Measurements from ENCODE around the gene RELN. TPM values are rescaled to one million over a fixed set of nuclear protein-coding genes. Genes with fewer than 3 reads are reported as not detected.

RELN gene
- total and polyA plus RNA-seq, 9 of the 15 experiments (the other 6 are each of a cell fraction or from before 2014, with no cell fraction given), result 12.9 to 43.2 (median 18.1) TPM

DNA sequence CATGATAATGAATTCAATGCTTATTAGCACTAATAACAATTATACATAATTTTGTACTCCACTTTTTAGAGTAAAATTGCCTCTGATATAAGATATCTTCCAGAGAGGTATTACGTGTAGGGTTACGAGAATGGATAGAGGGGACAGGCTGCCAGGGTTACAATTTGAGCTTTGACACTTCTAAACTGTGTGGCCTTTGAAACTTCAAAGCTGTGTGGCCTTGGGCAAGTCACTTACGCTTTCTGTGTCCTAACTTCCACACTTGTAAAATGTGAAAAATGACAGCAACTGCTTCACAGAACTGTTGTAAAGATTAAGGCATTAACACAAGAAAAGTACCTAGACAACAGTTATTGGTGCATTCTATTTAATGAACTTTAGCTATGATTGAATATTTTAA is 283.9 kb downstream of the RELN start (continued):
- TF ChIP-seq, protein P1, sequence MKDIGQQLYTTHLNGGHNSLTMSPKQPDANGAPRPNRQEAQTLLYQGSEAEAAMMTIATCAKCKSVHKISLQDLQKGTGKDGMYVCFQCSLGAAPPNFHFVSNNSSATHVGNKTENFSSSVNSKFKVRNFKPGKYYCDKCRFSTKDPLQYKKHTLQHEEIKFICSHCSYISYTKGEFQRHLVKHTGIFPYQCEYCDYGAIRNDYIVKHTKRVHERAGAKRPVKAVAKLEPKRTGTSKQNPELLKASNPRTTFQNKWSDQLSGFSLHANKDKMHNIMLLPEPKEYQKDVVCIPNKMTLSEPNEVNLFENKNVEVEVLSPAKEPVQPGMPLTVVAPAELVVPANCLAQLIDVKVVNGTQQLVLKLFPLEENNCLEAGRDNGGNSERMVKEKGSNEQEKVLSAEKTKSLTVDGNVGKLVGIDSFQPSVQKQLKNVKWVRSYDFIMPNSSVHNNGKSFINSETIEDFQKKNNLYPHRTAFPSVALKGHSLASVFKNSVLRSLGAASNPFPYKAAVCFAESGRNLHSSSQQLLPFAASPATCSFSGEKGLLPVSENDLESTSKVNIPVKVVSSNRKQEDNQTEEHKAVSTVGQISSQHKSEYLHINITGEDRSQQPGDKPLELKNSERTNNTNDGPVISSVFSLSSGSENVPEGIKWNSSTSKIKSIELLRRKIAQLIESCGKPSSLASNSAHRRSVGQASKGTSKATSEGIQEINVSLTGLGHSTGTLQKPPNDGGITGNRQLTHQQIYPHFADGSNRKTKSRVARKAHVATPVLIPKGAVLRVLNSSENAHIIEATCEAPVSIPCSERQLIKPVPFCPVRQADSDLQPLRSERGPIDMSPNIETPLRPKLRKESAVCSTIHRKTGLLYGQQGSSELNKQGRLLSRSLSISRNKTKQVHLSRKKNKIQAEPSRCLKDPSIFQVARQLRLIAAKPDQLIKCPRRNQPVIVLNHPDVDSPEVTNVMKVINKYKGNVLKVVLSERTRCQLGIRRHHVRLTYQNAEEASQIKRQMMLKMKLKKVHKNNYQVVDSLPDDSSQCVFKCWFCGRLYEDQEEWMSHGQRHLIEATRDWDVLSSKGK (CRISPR knock-in tag; IDR thresholded peaks at IDR 0.05), result no peak
- TF ChIP-seq CHD1 (IDR thresholded peaks at IDR 0.05; ENCODE audit: low read length) (no peak), CBFA2T2 (conservative IDR thresholded peaks at IDR 0.05) (no peak), EGR1 (conservative IDR thresholded peaks at IDR 0.05) (no peak), DIDO1 (tag; IDR thresholded peaks at IDR 0.05; ENCODE audit: low read depth) (no peak), HEY1 (CRISPR knock-in tag; IDR thresholded peaks at IDR 0.05; ENCODE audit: borderline replicate concordance) (no peak)

- Histone ChIP-seq H3K36me3 (ENCODE audit: control insufficient read depth, insufficient read depth, low read length) (no peaks in the 10 kb centered on the region), H3K27ac (ENCODE audit: extremely low read depth, low read depth, low read length) (no peak overlapping the region), H3K4me2 (ENCODE audit: insufficient read depth, low read length) (no peak overlapping the region), H3K9me1 (ENCODE audit: control insufficient read depth, insufficient read depth, low read length) (no peaks in the 10 kb centered on the region), H2AFZ (ENCODE audit: low read depth, low read length) (no peak overlapping the region), H3K4me1 (replicated peaks in 1 of 2; ENCODE audit: control insufficient read depth in 2 of 2, insufficient read depth in 2 of 2, low read length in 2 of 2) (no peaks in the 10 kb centered on the region), H3K9ac (ENCODE audit: insufficient read depth in 1 of 2, low read depth in 2 of 2, low read length in 2 of 2) (no peak overlapping the region; a peak in 1 of 4 replicates), H3K4me3 (no peak overlapping the region), H4K20me1 (replicated peaks; ENCODE audit: control insufficient read depth, insufficient read depth, low read length) (no peaks in the 10 kb centered on the region), H3K79me2 (ENCODE audit: control insufficient read depth, insufficient read depth, low read length) (no peaks in the 10 kb centered on the region), H3K9me3 (replicated peaks; ENCODE audit: control insufficient read depth, insufficient read depth, low read depth, low read length) (no peaks in the 10 kb centered on the region), H3K27me3 (ENCODE audit: control insufficient read depth in 2 of 2, insufficient read depth in 2 of 2, low read length in 2 of 2) (no peaks in the 10 kb centered on the region)
- no peak for DNase-seq (ENCODE audit: extremely low read depth in 1 of 4, low spot score in 3 of 4)
- ATAC-seq, result no peak
- ChIA-PET POLR2A (no interaction called here), CTCF (ENCODE audit: low intra/inter-chr PET ratio) (no interaction called here)
- 20% methylated on average over 1 of the region's 1 CpG for WGBS (ENCODE audit: insufficient coverage, low coverage, missing lambda C conversion rate)
- FAIRE-seq, result no peak
- in situ Hi-C loops (cut with MboI) (no loop called here), intact Hi-C loops (cut with micrococcal nuclease) (no loop called here)
- TF ChIP-seq PML (IDR thresholded peaks at IDR 0.05; ENCODE audit: low read length) (no peak), KLF13 (tag; IDR thresholded peaks at IDR 0.05; ENCODE audit: borderline replicate concordance, low read depth) (no peak), MIER1 (IDR thresholded peaks at IDR 0.05; ENCODE audit: low read depth) (no peak)
- no TSS peak for BruUV-seq (replicated peaks)
Observed at GRCh38 chr7:103704701-103705100, 284.8 kb downstream of the RELN start.
